Activated naive CD8-positive, alpha-beta T cell treated with anti-CD3 and anti-CD28 coated beads, Interleukin-2, amount 10 ng/mL, durations not matched to agents 7 days and 5 days (primary cell): Measurements from ENCODE around the gene FAM131B. TPM values are rescaled to one million over a fixed set of nuclear protein-coding genes. Genes with fewer than 3 reads are reported as not detected.

Experiments used
- ATAC-seq: fragments of 150-1000 bp; cut with Tn5 transposase; one replicate; pipeline ENCODE4 v1.10.0; 2021; ENCODE audit warnings: low read depth, moderate library complexity
- POLR2A ChIA-PET: fragments of 350-600 bp; sonication (Branson Sonifier 250); formaldehyde crosslinking; loops from one replicate; lab custom pipeline; 2021; ENCODE audit warnings: antibody characterized with exemption; lab: Charles Lee
- DNase-seq: peaks from one replicate; pipeline ENCODE4 v3.0.0; 2021
- H3K27ac Mint-ChIP-seq: one replicate; pipeline ENCODE4 v1.8.0; 2022; ENCODE audit warnings: mild to moderate bottlenecking, mixed read lengths
- H3K27me3 Mint-ChIP-seq: one replicate; pipeline ENCODE4 v1.8.0; 2022; ENCODE audit warnings: mild to moderate bottlenecking, moderate library complexity, mixed read lengths
- H3K36me3 Mint-ChIP-seq: one replicate; pipeline ENCODE4 v1.8.0; 2021; ENCODE audit warnings: mild to moderate bottlenecking, mixed read lengths
- H3K4me1 Mint-ChIP-seq: one replicate; pipeline ENCODE4 v1.8.0; 2021; ENCODE audit warnings: mixed read lengths
- H3K4me3 Mint-ChIP-seq: one replicate; pipeline ENCODE4 v1.8.0; 2022; ENCODE audit warnings: mild to moderate bottlenecking, moderate library complexity, mixed read lengths
- H3K9me3 Mint-ChIP-seq: one replicate; pipeline ENCODE4 v1.8.0; 2021; ENCODE audit warnings: mixed read lengths
- total RNA-seq, 2 experiments: library from RNA; stranded (reverse); gene quantifications; one replicate each; pipeline ENCODE4 v1.2.3, GENCODE V29; 2021

The FAM131B gene
- total RNA-seq, 2 experiments from 2014 or later = 2.3 to 2.9 TPM

DNA sequence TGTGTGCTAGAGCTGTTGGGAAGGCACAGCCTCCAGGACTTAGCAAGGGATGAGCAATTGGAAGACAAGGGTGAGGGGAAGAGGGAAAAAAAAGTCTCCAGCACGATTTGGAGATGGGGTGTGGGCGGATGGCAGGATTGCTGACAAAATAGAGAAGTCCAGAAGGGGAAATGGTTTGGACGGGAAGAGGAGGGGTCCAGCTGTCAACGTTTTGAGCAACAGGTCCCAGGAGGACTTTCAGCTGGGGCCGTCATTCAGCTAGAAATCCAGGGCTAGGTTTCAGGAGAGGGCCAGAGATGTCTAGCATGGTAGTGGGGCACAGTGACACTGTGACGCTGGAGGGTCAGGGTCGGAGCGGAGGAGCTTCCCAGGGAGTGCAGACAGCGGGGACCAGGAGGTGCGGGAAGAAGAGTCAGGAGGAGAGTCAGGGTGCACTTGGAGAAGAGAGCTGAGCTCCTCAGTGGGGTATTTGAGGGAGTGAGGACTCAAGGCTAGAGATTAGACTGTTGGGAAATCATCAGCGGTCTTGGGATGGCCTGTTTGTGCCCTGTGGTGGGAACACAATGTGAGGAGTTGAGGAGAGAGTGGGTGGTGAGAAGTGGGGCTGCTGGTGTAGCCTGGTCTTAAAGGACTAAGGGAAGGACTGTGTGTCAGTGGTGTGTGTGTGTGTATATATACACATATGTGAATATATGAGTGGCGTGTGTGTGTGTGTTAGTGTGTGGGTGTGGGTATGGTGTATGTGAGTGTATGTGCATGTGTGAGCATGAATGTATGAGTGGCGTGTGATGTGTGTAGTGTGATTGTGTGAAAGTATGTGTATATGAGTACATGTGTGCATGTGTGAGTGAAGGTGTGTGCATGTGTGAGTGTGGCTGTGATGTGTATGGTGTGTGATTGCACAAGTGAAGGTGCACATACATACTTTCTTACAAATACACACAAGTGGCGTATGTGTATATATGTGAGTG, 22.4 kb upstream of the FAM131B start:
- H3K4me3 Mint-ChIP-seq = no peak overlapping the region
- no peak overlapping the region for H3K27ac Mint-ChIP-seq
- peaks cover 16% of the 10 kb centered on the region for H3K4me1 Mint-ChIP-seq
- POLR2A ChIA-PET = interaction anchor here (0.6 to 2.4 kb wide), 13 partner anchors 8 to 145 kb away, joined by 3 to 21 read pairs (median 4); partner anchors contain the start of genes CASP2, EPHA1 and GSTK1
- DNase-seq (no peak), ATAC-seq (no peak)
- peaks cover 13% of the 10 kb centered on the region for H3K36me3 Mint-ChIP-seq
- H3K9me3 Mint-ChIP-seq = no peaks in the 10 kb centered on the region
- H3K27me3 Mint-ChIP-seq = no peaks in the 10 kb centered on the region

DNA sequence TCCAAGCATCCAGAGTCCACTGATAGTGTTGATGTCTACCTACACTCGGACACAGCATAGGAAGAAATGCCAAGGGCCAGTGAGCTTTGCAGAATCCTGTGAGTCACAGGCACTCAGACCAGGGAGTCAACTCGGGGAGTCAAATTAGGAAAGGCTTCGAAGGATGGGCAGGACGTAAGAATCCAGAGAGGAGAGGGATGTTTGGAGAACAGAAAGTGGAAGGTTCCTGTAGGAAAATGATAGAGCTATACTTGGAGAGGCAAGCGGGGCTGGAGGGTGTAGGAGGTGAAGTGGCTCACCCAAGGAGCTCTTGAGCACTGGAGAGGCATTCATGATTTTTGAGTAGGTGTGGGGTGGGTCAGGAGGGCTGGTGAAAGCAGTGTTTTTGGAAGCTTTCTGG, 21.6 kb upstream of the FAM131B start:
- DNase-seq (no peak), ATAC-seq (no peak)
- H3K27me3 Mint-ChIP-seq = no peaks in the 10 kb centered on the region
- H3K36me3 Mint-ChIP-seq = peaks cover 7% of the 10 kb centered on the region
- H3K9me3 Mint-ChIP-seq = no peaks in the 10 kb centered on the region
- POLR2A ChIA-PET = interaction anchor here (0.6 to 2.4 kb wide), 12 partner anchors 9 to 144 kb away, joined by 3 to 21 read pairs (median 4); partner anchors contain the start of genes CASP2, EPHA1 and GSTK1
- peaks cover 15% of the 10 kb centered on the region for H3K4me1 Mint-ChIP-seq
- H3K4me3 Mint-ChIP-seq = no peak overlapping the region
- H3K27ac Mint-ChIP-seq = no peak overlapping the region

DNA sequence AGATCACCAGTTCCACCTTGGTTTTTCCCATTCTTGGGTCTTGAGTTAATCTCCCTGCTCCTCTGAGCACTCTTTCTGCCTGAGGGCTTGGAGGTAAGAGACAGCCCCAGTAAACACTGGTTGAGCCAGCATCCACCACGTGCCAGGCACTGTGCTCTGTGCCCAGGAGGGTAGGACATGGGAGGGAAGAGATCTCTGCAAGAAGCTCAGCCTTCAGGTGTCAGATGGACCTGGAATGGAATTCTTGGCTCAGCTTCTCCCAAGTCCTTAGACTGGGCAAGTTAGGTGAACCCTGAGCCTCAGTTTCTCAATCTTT, 21.1 kb upstream of the FAM131B start:
- Mint-ChIP-seq H3K4me3 (no peak overlapping the region), H3K9me3 (no peaks in the 10 kb centered on the region), H3K27me3 (no peaks in the 10 kb centered on the region), H3K36me3 (peaks cover 6% of the 10 kb centered on the region), H3K4me1 (peaks cover 19% of the 10 kb centered on the region), H3K27ac (no peak overlapping the region)
- no peak for ATAC-seq
- no peak for DNase-seq
- POLR2A ChIA-PET = interaction anchor here (1.0 to 2.4 kb wide), 9 partner anchors 8 to 143 kb away, joined by 3 to 21 read pairs (median 6); partner anchors contain the start of genes CASP2, EPHA1 and GSTK1

DNA sequence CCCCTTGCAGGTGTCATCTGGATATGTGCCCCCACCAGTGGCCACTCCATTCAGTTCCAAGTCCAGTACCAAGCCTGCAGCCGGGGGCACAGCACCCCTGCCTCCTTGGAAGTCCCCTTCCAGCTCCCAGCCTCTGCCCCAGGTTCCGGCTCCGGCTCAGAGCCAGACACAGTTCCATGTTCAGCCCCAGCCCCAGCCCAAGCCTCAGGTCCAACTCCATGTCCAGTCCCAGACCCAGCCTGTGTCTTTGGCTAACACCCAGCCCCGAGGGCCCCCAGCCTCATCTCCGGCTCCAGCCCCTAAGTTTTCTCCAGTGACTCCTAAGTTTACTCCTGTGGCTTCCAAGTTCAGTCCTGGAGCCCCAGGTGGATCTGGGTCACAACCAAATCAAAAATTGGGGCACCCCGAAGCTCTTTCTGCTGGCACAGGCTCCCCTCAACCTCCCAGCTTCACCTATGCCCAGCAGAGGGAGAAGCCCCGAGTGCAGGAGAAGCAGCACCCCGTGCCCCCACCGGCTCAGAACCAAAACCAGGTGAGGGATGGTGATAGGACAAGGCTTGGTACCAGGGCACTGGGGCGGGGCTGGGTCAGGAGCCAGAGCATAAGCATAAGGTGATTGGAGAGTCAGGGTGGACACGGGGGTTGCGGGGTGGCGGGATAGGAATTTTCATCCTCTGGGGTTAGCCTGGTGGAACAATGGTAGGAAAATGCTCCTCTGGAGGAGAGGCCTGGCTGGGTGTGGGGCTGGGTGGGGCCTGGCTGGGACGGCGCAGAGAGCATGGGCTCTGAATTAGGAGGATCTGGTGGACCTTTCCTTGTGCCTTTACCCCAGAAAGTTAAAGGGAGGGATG, 20.5 kb upstream of the FAM131B start:
- Mint-ChIP-seq H3K36me3 (peaks cover 6% of the 10 kb centered on the region), H3K27ac (peak overlapping the region; percentile 66), H3K4me1 (peaks cover 25% of the 10 kb centered on the region), H3K27me3 (no peaks in the 10 kb centered on the region), H3K9me3 (no peaks in the 10 kb centered on the region), H3K4me3 (no peak overlapping the region)
- ATAC-seq = no peak
- POLR2A ChIA-PET = interaction anchor here (0.7 to 2.4 kb wide), 7 partner anchors 8 to 120 kb away, joined by 3 to 21 read pairs (median 4); partner anchors contain the start of genes CASP2, EPHA1 and GSTK1
- DNase-seq = no peak

DNA sequence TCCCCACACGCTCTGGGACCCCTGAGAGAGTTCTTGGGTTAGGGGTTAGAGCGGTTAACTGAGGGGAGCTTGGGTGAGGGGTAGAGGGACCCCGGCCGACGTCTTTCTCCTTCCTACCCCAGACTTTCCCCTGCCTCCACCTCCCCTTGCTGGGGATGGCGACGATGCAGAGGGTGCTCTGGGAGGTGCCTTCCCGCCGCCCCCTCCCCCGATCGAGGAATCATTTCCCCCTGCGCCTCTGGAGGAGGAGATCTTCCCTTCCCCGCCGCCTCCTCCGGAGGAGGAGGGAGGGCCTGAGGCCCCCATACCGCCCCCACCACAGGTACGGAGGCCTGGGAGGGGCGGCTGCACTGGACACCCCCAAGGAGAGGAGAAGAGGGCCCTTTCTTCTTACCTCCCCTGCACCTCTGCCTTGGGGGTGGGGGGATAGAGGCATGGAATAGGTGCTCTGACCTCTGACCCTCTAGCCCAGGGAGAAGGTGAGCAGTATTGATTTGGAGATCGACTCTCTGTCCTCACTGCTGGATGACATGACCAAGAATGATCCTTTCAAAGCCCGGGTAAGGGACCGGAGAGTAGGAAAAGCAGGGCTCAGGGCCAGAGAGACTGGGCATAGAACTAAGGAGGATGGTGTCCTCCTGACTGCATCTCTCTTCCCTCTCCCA, 19.7 kb upstream of the FAM131B start:
- no peak overlapping the region for H3K4me3 Mint-ChIP-seq
- H3K36me3 Mint-ChIP-seq = peaks cover 6% of the 10 kb centered on the region
- peak overlapping the region; percentile 66 for H3K27ac Mint-ChIP-seq
- peaks cover 27% of the 10 kb centered on the region for H3K4me1 Mint-ChIP-seq
- DNase-seq (no peak), ATAC-seq (no peak)
- H3K9me3 Mint-ChIP-seq = no peaks in the 10 kb centered on the region
- no peaks in the 10 kb centered on the region for H3K27me3 Mint-ChIP-seq
- POLR2A ChIA-PET = interaction anchor here (0.7 to 3.1 kb wide), 5 partner anchors 10 to 94 kb away, joined by 3 to 44 read pairs (median 5); partner anchors contain the start of genes CASP2 and EPHA1

DNA sequence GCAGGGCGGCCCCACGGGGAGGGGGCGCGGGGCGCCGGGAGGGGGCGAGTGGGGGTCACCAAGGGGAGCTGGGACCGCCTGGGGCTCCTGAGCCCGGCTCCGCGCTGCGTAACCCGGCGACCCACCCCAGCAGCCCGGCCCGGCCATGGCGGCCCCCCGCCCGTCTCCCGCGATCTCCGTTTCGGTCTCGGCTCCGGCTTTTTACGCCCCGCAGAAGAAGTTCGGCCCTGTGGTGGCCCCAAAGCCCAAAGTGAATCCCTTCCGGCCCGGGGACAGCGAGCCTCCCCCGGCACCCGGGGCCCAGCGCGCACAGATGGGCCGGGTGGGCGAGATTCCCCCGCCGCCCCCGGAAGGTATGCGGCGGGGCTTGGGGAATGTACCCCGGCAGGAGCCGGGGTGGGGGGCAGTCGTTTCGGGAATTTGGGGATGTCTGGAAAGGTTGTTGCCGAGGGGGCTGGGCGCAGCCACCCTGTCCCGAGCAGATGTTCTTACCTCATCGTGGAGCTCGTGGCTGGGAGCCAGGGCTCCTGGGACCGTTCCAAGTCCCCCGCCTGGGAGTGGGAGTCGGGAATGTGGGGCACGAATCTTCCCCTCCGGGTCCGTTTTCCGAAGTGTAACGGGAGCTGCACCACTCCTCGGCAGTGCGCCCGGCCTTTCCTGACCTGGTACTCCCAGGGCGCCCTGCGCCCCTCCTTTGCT, 19.1 kb upstream of the FAM131B start:
- H3K36me3 Mint-ChIP-seq = peaks cover 6% of the 10 kb centered on the region
- ATAC-seq (no peak), DNase-seq (no peak)
- POLR2A ChIA-PET = interaction anchor here (1.1 to 3.1 kb wide), 4 partner anchors 9 to 94 kb away, joined by 4 to 44 read pairs (median 10); partner anchors contain the start of genes CASP2 and EPHA1
- H3K27me3 Mint-ChIP-seq = no peaks in the 10 kb centered on the region
- H3K27ac Mint-ChIP-seq = peak overlapping the region; percentile 32
- H3K9me3 Mint-ChIP-seq = no peaks in the 10 kb centered on the region
- peaks cover 33% of the 10 kb centered on the region for H3K4me1 Mint-ChIP-seq
- H3K4me3 Mint-ChIP-seq = no peak overlapping the region

DNA sequence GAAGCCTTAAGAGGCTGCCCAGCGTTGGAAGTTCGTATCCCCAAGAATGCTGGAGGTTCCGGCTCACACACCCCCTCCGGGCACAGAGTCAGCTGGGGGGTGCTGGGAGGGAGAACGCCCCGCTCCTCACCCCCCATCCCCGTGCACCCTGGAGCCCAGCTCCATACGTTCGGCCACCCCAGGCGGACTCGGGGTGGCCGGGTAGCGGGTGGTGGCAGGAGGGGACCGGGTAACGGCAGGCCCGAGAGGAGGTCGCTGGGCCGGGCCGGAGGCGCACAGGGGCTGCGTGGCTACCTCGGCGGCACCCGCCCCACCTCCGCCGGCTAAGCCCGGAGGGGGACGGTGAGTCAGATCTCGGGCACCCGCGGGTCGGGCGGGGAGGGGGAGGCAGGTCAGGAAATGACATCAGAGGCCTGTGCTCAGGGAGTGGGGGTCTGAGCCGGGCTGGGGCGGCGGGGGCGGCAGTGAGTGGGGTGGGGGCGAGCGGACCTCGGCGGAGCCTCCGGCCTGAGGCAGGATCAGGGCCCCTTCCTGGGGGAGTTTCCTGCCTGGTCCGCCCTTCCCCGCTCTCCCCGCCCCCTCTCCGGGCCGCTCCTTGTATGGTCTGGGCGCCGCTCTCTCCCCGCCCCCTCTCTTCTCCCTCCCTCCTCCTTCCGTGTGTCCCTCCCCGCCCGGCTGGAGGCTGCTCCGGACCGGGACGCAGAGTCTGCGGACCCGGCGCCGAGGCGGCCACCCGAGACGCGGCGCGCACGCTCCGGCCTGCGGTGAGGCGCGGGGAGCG, 18.3 kb upstream of the FAM131B start, which contains the start of gene ZYX:
ZYX (plus strand) TSS at position 700 of the 781 bp plus-strand sequence. CDS start 227 bp downstream, outside the sequence.
- peak within 1 kb of the TSS; percentile 92 for H3K27ac Mint-ChIP-seq
- H3K4me3 Mint-ChIP-seq = peak within 1 kb of the TSS; percentile 86
- no peaks in the 10 kb centered on the region for H3K9me3 Mint-ChIP-seq
- DNase-seq (peak; percentile 89), ATAC-seq (peak; percentile 76)
- peaks cover 6% of the 10 kb centered on the region for H3K36me3 Mint-ChIP-seq
- no peaks in the 10 kb centered on the region for H3K27me3 Mint-ChIP-seq
- H3K4me1 Mint-ChIP-seq = peaks cover 40% of the 10 kb centered on the region
- POLR2A ChIA-PET = interaction anchor here (0.7 to 3.1 kb wide), 21 partner anchors 10 to 754 kb away, joined by 3 to 44 read pairs (median 5); partner anchors contain the start of genes CASP2, EPHA1, FAM131B and GSTK1

DNA sequence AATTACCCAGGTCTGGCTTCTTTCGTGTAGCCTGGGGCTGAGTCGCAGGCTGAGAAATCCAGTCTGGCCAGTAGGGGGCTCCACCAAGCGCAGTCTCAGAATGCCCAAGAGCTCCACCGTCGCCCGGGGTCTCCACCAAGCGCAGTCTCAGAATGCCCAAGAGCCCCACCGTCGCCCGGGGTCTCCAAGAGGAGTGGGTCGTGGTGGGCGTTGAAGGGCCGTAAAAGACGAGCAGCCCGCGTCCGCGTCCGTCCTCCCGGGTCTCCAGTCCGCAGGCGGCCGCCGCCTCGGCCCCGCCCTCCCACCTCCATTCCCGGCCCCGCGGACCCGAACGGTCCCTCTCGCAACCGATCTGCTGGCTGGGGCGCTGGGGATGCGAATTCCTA, 17.7 kb upstream of the FAM131B start:
- peak overlapping the region; percentile 92 for H3K27ac Mint-ChIP-seq
- POLR2A ChIA-PET = interaction anchor here (0.6 to 3.1 kb wide), 26 partner anchors 10 to 754 kb away, joined by 3 to 44 read pairs (median 5); partner anchors contain the start of genes CASP2, EPHA1, FAM131B and GSTK1
- DNase-seq (peak; percentile 90), ATAC-seq (peak; percentile 49)
- H3K27me3 Mint-ChIP-seq = no peaks in the 10 kb centered on the region
- no peaks in the 10 kb centered on the region for H3K9me3 Mint-ChIP-seq
- peak overlapping the region; percentile 86 for H3K4me3 Mint-ChIP-seq
- H3K4me1 Mint-ChIP-seq = peaks cover 46% of the 10 kb centered on the region
- H3K36me3 Mint-ChIP-seq = peaks cover 6% of the 10 kb centered on the region

DNA sequence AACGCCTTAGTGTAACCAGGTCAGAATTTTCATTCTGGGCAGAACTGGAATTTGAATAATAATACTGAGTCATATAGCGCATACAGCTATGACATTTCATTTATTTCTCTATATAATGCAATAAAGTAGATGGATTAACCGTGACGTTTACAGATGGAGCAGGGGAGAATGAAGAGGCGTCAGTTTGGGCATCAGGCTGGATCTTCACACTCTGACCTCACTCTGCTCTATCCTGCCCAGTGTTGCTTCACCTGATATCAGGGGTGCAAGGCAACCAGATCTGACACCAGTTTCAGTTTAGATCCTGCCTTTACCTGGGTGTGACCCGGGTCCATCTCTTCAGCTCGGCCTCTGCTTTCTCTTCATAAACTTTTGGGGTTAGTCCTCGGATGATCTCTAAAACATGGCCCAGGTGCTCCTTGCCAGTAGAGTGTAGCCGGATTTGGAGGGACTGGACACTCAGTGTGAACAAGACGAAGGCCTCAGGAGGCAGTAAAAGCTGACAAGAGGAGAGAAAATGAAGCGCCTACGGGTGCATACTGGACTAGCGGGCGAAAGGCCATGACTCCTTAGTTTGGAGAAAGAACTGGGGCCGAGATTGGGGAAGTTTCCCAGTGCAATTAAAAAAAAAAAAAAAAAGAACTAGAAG, 17.2 kb upstream of the FAM131B start:
- Mint-ChIP-seq H3K4me3 (peak overlapping the region; percentile 86), H3K9me3 (no peaks in the 10 kb centered on the region), H3K27ac (peak overlapping the region; percentile 92), H3K4me1 (peaks cover 51% of the 10 kb centered on the region), H3K36me3 (peaks cover 6% of the 10 kb centered on the region), H3K27me3 (no peaks in the 10 kb centered on the region)
- DNase-seq = no peak
- POLR2A ChIA-PET = interaction anchor here (0.6 to 3.1 kb wide), 28 partner anchors 10 to 753 kb away, joined by 3 to 44 read pairs (median 4); partner anchors contain the start of genes CASP2, EPHA1, FAM131B and GSTK1
- peak; percentile 6 for ATAC-seq

DNA sequence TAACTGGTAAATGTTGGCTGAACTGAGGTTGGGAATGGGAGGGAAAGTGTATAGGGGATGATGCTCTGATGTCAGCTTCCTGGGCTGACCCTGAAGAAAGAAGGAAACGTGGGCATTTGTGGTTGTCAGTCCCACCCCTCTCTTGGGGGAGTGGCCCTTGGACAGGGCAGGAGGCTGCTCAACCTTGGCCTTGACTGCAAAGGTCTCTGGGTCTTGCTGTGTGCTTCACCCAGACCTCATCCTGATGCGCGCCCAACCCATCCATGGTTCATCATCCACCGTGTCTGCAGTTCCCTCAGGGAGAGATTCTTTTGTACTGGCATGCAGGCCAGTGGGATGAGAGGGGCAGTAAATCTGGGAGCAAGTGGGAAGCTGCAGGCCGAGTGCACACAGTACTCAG, 13.9 kb upstream of the FAM131B start:
- ATAC-seq (no peak), DNase-seq (no peak)
- Mint-ChIP-seq H3K36me3 (no peaks in the 10 kb centered on the region), H3K4me1 (peaks cover 64% of the 10 kb centered on the region), H3K27ac (peak overlapping the region; percentile 90), H3K9me3 (no peaks in the 10 kb centered on the region), H3K4me3 (peak overlapping the region; percentile 7), H3K27me3 (no peaks in the 10 kb centered on the region)
- POLR2A ChIA-PET = interaction anchor here (0.5 to 1.7 kb wide), 6 partner anchors 14 to 136 kb away, joined by 3 to 9 read pairs (median 3); partner anchors contain the start of genes CASP2 and GSTK1
